Bronchial epithelial cell (primary cell): ENCODE measurements around the gene TFAM. TPM values are rescaled to one million over a fixed set of nuclear protein-coding genes. Genes with fewer than 3 reads are reported as not detected.

ENCODE experiments used
- DNase-seq: peaks from one replicate; pipeline ENCODE4 v3.0.0-alpha.2; 2010; ENCODE audit warnings: low read depth
- FAIRE-seq: peaks from 2 replicates; lab custom pipeline; 2011; peaks lifted over from hg19 to GRCh38; lab: Jason Lieb, UNC
- H3K27me3 ChIP-seq: 2 replicates; pipeline ENCODE4 v1.5.1; 2011; ENCODE audit warnings: low read length; ENCODE audit not compliant: control insufficient read depth, insufficient read depth
- H3K36me3 ChIP-seq: 2 replicates; pipeline ENCODE4 v1.5.1; 2011; ENCODE audit warnings: low read length; ENCODE audit not compliant: control insufficient read depth, insufficient read depth
- H3K4me3 ChIP-seq: 2 replicates; pipeline ENCODE4 v1.5.1; 2011; ENCODE audit warnings: mild to moderate bottlenecking, low read depth, low read length, control low read depth
- total RNA-seq: library from RNA; depleted of rRNA; stranded (reverse); fragments of >200 nt; gene quantifications from 2 replicates; pipeline ENCODE4 v1.2.1, GENCODE V29; 2014
- TF ChIP-seq, protein P1 (sequence below): IDR thresholded peaks from 2 replicates; pipeline ENCODE4 v1.5.1; 2011; ENCODE audit warnings: mild to moderate bottlenecking, moderate library complexity, low read length, control low read depth, inconsistent platforms; ENCODE audit not compliant: insufficient read depth, severe bottlenecking

The TFAM gene
- total RNA-seq, 1 donor from 2014 or later = 36.1 TPM

DNA sequence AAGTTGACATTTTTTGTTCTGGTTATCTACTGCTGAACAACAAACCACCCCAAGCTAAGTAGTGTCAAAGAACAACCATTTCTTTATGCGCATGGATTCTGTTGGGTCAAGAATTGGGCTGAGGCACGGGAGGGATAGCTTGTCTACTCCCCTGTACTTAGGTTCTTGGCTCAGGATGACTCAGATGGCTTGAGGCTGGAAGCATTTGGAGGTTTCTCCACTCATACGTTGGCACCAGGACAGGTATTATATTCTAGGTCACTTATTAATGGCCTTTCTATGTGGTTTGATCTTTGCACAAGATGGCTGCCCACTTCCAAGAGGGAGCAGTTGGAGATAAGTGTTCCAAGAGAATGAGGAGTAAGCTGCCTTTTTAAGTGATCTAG is 11.8 kb upstream of the TFAM start:
- FAIRE-seq (no peak), DNase-seq (peak; percentile 73)
- Histone ChIP-seq H3K27me3 (no peaks in the 10 kb centered on the region), H3K4me3 (no peak overlapping the region), H3K36me3 (no peaks in the 10 kb centered on the region)
- TF ChIP-seq, protein P1, sequence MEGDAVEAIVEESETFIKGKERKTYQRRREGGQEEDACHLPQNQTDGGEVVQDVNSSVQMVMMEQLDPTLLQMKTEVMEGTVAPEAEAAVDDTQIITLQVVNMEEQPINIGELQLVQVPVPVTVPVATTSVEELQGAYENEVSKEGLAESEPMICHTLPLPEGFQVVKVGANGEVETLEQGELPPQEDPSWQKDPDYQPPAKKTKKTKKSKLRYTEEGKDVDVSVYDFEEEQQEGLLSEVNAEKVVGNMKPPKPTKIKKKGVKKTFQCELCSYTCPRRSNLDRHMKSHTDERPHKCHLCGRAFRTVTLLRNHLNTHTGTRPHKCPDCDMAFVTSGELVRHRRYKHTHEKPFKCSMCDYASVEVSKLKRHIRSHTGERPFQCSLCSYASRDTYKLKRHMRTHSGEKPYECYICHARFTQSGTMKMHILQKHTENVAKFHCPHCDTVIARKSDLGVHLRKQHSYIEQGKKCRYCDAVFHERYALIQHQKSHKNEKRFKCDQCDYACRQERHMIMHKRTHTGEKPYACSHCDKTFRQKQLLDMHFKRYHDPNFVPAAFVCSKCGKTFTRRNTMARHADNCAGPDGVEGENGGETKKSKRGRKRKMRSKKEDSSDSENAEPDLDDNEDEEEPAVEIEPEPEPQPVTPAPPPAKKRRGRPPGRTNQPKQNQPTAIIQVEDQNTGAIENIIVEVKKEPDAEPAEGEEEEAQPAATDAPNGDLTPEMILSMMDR = no peak

DNA sequence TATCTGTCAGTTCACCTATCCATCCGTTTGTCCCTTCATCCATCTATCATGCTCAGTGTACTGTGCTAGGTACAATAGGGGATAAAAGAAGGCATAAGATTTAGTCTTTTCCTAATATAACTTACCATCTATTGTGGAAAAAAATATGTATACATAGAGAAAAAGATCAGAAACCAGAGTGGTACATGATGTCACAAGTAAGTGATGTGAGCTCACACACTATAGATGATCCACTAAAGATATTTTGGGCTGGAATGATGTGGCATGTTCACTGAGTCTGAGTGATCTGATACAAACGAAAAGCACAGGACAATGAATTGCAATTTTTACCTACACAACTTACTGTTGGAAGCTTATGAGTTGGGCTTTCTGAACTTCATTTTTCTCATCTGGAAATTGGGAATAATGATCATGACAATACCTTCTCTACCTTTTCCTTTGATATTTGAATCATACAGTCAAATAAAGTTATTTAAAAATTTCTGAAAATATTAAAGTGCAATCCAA is 2.7 kb upstream of the TFAM start:
- DNase-seq = no peak
- no peak for FAIRE-seq
- Histone ChIP-seq H3K36me3 (peaks cover 1% of the 10 kb centered on the region), H3K27me3 (no peaks in the 10 kb centered on the region), H3K4me3 (no peak overlapping the region)
- TF ChIP-seq, protein P1 = no peak

DNA sequence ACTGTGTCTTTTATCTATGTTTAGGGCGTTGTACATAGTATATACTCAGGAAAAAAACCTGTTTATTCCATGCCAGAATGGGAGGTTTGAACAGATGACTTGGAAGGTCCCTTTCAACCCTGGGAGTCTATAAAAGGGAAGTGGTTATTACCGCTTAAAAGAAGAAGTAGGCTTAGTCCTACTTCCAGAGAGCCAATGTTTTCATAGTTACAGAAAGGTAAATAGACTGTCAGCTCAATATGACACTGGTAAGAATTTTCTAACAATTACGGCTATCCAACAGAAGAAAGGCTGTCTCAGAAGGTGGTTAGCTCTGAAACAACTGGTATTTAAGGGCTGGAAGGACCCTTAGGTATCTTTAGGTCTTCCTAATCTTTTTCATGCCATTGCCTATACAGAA is 1.1 kb upstream of the TFAM start:
- FAIRE-seq = no peak
- Histone ChIP-seq H3K4me3 (no peak overlapping the region), H3K36me3 (peaks cover 4% of the 10 kb centered on the region), H3K27me3 (no peaks in the 10 kb centered on the region)
- TF ChIP-seq, protein P1 = no peak
- DNase-seq = no peak

DNA sequence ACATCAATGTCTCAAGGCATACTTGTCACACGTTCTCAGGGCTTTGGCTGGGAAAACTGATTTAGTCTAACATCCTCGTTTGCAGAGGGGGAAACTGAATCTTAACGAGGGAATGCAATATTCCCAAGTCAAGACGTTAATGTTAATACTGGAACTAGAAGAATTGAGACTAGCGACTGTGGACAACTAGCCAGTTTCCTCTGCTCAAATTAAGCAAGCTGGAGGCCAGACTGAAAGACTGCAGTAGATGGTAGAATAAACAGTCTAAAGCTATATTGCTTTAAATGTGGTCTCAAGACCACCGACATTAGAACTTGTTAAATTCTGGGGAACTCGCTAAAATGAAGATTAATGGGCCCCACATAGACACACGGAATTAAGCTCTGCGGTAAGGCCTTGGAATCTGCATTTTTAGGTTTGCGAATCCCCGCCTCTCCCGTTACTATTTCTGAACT is 639 bp upstream of the TFAM start:
- FAIRE-seq = no peak
- TF ChIP-seq, protein P1 = no peak
- Histone ChIP-seq H3K27me3 (no peaks in the 10 kb centered on the region), H3K36me3 (peaks cover 7% of the 10 kb centered on the region), H3K4me3 (peak overlapping the region; percentile 98)
- no peak for DNase-seq

DNA sequence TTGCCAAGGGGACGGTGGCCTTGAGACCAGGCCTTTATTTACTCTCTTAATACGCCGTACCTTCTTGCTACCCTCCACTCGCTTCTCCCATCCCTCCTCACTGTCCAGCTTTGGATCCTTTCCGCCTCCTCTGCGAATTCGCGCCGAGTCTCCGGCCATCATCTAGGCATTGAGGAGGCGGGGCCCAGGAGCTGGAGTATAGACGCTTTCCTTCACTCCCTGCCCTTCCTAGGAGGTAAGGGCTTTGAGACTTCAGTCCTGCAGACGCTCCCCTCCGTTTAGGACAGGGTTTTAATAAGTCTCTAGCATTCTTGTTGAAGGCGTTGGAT is 538 bp downstream of the TFAM start:
- Histone ChIP-seq H3K4me3 (peak overlapping the region; percentile 98), H3K36me3 (peaks cover 8% of the 10 kb centered on the region), H3K27me3 (no peaks in the 10 kb centered on the region)
- FAIRE-seq (no peak), DNase-seq (peak; percentile 38)
- TF ChIP-seq, protein P1 = no peak

DNA sequence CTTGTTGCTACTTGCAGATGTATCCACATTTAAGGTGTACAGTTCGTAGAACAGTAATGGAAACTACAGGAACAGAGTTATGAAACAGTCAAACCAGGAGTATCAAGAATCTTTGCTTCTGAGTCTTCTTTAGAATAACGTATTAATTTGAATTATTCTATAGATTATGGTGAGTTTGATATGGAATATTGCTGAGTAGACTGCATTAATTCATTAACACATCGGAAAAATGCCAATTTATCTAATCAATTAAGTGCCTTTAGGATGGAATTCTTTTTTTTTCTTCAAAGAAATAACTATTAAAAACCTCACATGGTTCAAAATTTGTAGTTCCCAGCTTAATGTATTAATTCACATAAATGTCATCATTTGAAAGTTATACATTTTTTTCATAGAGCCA is 3.8 kb downstream of the TFAM start:
- Histone ChIP-seq H3K36me3 (peaks cover 9% of the 10 kb centered on the region), H3K27me3 (no peaks in the 10 kb centered on the region), H3K4me3 (no peak overlapping the region)
- no peak for FAIRE-seq
- TF ChIP-seq, protein P1 = no peak
- no peak for DNase-seq
